ENCODE results near the gene LHX3. TPM values are rescaled to one million over a fixed set of nuclear protein-coding genes. Genes with fewer than 3 reads are reported as not detected.

Gene LHX3
- total RNA-seq, 1 experiment from 2014 or later, result not detected

DNA sequence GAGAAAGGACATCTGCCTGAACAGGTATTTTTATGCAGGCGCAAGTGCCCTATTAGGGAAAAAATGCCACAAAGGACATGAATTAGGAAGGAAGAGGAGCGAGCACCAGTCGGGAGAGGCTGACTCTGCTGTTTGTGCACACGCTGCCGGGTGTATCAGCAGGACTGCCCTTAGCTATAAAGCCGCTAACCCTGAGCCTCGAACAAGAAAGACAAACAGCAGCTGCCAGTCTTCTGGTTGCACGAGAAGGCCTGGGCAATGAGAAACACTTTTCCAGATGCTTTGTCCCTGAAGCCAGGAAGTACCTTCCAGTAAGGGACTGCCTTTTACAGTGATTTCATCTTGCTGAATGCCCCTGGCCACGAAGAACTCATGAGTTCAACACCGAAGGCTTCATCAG is 28.0 kb upstream of the LHX3 start:
- TF ChIP-seq EZH2phosphoT487 (IDR thresholded peaks at IDR 0.05; ENCODE audit: borderline replicate concordance, low read length) (no peak), EZH2 (IDR thresholded peaks at IDR 0.05; ENCODE audit: low read length, unreplicated experiment) (no peak)
- TF ChIP-seq, protein P1, sequence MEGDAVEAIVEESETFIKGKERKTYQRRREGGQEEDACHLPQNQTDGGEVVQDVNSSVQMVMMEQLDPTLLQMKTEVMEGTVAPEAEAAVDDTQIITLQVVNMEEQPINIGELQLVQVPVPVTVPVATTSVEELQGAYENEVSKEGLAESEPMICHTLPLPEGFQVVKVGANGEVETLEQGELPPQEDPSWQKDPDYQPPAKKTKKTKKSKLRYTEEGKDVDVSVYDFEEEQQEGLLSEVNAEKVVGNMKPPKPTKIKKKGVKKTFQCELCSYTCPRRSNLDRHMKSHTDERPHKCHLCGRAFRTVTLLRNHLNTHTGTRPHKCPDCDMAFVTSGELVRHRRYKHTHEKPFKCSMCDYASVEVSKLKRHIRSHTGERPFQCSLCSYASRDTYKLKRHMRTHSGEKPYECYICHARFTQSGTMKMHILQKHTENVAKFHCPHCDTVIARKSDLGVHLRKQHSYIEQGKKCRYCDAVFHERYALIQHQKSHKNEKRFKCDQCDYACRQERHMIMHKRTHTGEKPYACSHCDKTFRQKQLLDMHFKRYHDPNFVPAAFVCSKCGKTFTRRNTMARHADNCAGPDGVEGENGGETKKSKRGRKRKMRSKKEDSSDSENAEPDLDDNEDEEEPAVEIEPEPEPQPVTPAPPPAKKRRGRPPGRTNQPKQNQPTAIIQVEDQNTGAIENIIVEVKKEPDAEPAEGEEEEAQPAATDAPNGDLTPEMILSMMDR (conservative IDR thresholded peaks at IDR 0.05; ENCODE audit: low read depth, low read length), result no peak
- intact Hi-C loops (cut with micrococcal nuclease), result no loop called here
- H3K79me2 ChIP-seq (ENCODE audit: low read length), result peaks cover 14% of the 10 kb centered on the region; the same call in 1 of the 2 replicates

DNA sequence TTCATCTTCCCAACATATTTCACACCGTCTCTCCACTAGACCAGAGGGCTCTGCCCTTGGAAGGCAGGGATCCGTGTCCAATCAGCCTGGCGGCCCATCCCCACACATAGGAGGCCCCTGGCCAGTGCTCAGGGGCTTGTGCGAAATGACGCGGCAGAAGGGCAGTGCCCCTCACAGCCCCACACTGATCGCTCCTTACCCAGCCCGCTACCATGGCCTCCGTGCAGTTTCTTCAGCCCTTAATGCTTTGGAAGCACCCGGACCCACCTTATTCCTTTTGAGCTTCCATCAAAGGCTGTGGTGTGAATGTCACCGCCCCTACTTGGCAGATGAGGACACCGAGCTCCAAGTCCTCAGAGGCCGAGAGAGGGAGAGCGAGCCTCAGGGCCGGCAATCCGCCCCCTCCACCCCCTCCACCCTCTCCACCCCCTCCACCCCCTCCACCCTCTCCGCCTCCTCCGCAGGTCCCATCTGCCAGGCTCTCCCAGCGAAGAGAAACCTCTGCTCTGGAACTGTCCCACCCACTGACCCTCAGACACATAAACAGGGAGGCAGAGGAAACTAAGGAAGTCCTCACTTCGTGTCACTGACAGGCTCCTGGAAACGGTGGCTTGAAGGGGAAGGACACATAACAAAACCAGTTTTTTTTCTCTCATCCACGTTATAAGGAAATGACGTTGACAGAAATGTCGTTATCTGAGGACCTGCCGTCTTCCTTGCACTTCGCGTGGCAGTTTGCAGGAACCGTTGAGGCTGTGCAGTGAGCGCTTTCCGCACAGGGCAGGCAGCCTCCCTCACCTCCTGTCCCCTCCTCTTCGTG is 26.8 kb upstream of the LHX3 start:
- Histone ChIP-seq H3K9me3 (ENCODE audit: low read length) (no peaks in the 10 kb centered on the region), H3K4me1 (ENCODE audit: insufficient read depth, low read length) (peaks cover 30% of the 10 kb centered on the region), H3K4me2 (ENCODE audit: low read length) (no peak overlapping the region), H3K36me3 (ENCODE audit: low read depth, low read length) (no peaks in the 10 kb centered on the region), H4K20me1 (ENCODE audit: low read length) (no peaks in the 10 kb centered on the region), H3K9me2 (replicated peaks; ENCODE audit: low read length) (no peaks in the 10 kb centered on the region), H2AFZ (ENCODE audit: low read length) (no peak overlapping the region), H3K27me3 (ENCODE audit: low read length) (no peaks in the 10 kb centered on the region), H3K4me3 (ENCODE audit: low read length) (no peak overlapping the region), H3K27ac (ENCODE audit: low read length) (no peak overlapping the region), H3K9ac (ENCODE audit: low read length) (no peak overlapping the region), H3F3A (ENCODE audit: low read length, unreplicated experiment) (no peaks in the 10 kb centered on the region), H3K79me2 (ENCODE audit: low read length) (peaks cover 24% of the 10 kb centered on the region)
- CTCF ChIA-PET, result no interaction called here
- no TSS peak for BruUV-seq (replicated peaks)
- no peak for TF ChIP-seq EZH2 (IDR thresholded peaks at IDR 0.05; ENCODE audit: low read length, unreplicated experiment)
- no peak for TF ChIP-seq EZH2phosphoT487 (IDR thresholded peaks at IDR 0.05; ENCODE audit: borderline replicate concordance, low read length)
- TF ChIP-seq, protein P1 (conservative IDR thresholded peaks at IDR 0.05; ENCODE audit: low read depth, low read length), result no peak
- no peak for DNase-seq
- ATAC-seq, result no peak
- POLR2A ChIA-PET (ENCODE audit: unreplicated experiment), result no interaction called here
- intact Hi-C loops (cut with micrococcal nuclease), result no loop called here

More for the DNA sequence above, 28.0 kb upstream of the LHX3 start:
- H3K4me1 ChIP-seq (ENCODE audit: insufficient read depth, low read length), result peaks cover 21% of the 10 kb centered on the region
- ATAC-seq, result no peak
- no peak overlapping the region for H3K9ac ChIP-seq (ENCODE audit: low read length)
- H3F3A ChIP-seq (ENCODE audit: low read length, unreplicated experiment), result no peaks in the 10 kb centered on the region
- no peaks in the 10 kb centered on the region for H3K36me3 ChIP-seq (ENCODE audit: low read depth, low read length)
- no peaks in the 10 kb centered on the region for H4K20me1 ChIP-seq (ENCODE audit: low read length)
- POLR2A ChIA-PET (ENCODE audit: unreplicated experiment), result no interaction called here
- H3K27ac ChIP-seq (ENCODE audit: low read length), result no peak overlapping the region
- no peak overlapping the region for H3K4me2 ChIP-seq (ENCODE audit: low read length)
- CTCF ChIA-PET, result interaction anchor here (0.5 kb wide), 1 partner anchor 56 kb away, joined by 4 read pairs; no protein-coding TSS in a partner anchor
- no peak for DNase-seq
- no peaks in the 10 kb centered on the region for H3K27me3 ChIP-seq (ENCODE audit: low read length)
- H3K9me3 ChIP-seq (ENCODE audit: low read length), result no peaks in the 10 kb centered on the region
- H2AFZ ChIP-seq (ENCODE audit: low read length), result no peak overlapping the region
- H3K9me2 ChIP-seq (replicated peaks; ENCODE audit: low read length), result no peaks in the 10 kb centered on the region
- BruUV-seq (replicated peaks), result no TSS peak
- no peak overlapping the region for H3K4me3 ChIP-seq (ENCODE audit: low read length)

DNA sequence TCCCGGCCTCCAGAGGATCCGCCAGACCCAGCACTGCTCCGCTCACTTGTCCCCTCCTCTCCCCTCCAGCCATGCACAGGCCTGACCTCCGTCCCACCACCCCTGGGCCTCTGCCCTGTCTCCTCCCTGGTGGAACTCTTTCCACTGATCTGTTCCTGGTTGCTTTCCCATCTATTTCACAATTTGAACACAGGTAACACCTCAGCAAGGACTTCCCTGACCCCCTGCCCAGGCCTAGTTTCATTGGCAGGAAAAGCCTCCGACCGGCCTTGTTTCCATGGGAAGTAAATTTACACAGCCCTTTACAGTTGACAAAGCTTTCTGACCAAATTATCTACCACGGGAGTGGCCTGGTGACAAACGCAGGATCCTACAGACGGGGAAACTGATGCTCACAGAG is 25.8 kb upstream of the LHX3 start:
- Histone ChIP-seq H3K4me3 (ENCODE audit: low read length) (no peak overlapping the region), H3K36me3 (ENCODE audit: low read depth, low read length) (peaks cover 3% of the 10 kb centered on the region; the same call in 1 of the 2 replicates), H3K27ac (ENCODE audit: low read length) (no peak overlapping the region), H2AFZ (ENCODE audit: low read length) (no peak overlapping the region), H4K20me1 (ENCODE audit: low read length) (no peaks in the 10 kb centered on the region), H3K27me3 (ENCODE audit: low read length) (no peaks in the 10 kb centered on the region), H3K79me2 (ENCODE audit: low read length) (peaks cover 31% of the 10 kb centered on the region), H3K9me2 (replicated peaks; ENCODE audit: low read length) (no peaks in the 10 kb centered on the region), H3K9me3 (ENCODE audit: low read length) (no peaks in the 10 kb centered on the region), H3K4me2 (ENCODE audit: low read length) (no peak overlapping the region), H3K9ac (ENCODE audit: low read length) (no peak overlapping the region), H3F3A (ENCODE audit: low read length, unreplicated experiment) (no peaks in the 10 kb centered on the region), H3K4me1 (ENCODE audit: insufficient read depth, low read length) (peaks cover 30% of the 10 kb centered on the region)
- CTCF ChIA-PET, result no interaction called here
- no TSS peak for BruUV-seq (replicated peaks)
- ATAC-seq (no peak), DNase-seq (no peak)
- intact Hi-C loops (cut with micrococcal nuclease), result no loop called here
- POLR2A ChIA-PET (ENCODE audit: unreplicated experiment), result no interaction called here
- TF ChIP-seq EZH2 (IDR thresholded peaks at IDR 0.05; ENCODE audit: low read length, unreplicated experiment), result no peak
- TF ChIP-seq, protein P1 (conservative IDR thresholded peaks at IDR 0.05; ENCODE audit: low read depth, low read length), result no peak
- TF ChIP-seq EZH2phosphoT487 (IDR thresholded peaks at IDR 0.05; ENCODE audit: borderline replicate concordance, low read length), result no peak
